HEK293T (cell line): Measurements from ENCODE around the gene EPHA4.

Experiments
- ARNT ChIP-seq: fragments of 450-650 bp; IDR thresholded peaks from 2 replicates; pipeline ENCODE4 v1.6.1; 2017; ENCODE audit warnings: mild to moderate bottlenecking
- CTBP1 ChIP-seq: fragments of 450-650 bp; IDR thresholded peaks from 2 replicates; pipeline ENCODE4 v1.6.1; 2016; ENCODE audit warnings: borderline replicate concordance
- ELF4 ChIP-seq: fragments of 450-650 bp; IDR thresholded peaks from 2 replicates; pipeline ENCODE4 v1.6.1; 2017; ENCODE audit warnings: antibody characterized with exemption
- FOXA1 ChIP-seq: fragments of 450-650 bp; IDR thresholded peaks from 2 replicates; pipeline ENCODE4 v1.6.1; 2016; ENCODE audit warnings: mild to moderate bottlenecking
- FOXK2 ChIP-seq: fragments of 450-650 bp; IDR thresholded peaks from 2 replicates; pipeline ENCODE4 v1.6.1; 2016; ENCODE audit warnings: mild to moderate bottlenecking
- FOXM1 ChIP-seq: fragments of 450-650 bp; IDR thresholded peaks from 2 replicates; pipeline ENCODE4 v1.6.1; 2017; ENCODE audit warnings: mild to moderate bottlenecking, borderline replicate concordance
- HDGF ChIP-seq: fragments of 450-650 bp; IDR thresholded peaks from 2 replicates; pipeline ENCODE4 v1.6.1; 2017; ENCODE audit warnings: antibody characterized with exemption, borderline replicate concordance
- SP1 ChIP-seq: fragments of 450-650 bp; IDR thresholded peaks from 2 replicates; pipeline ENCODE4 v1.6.1; 2017
- SUZ12 ChIP-seq: fragments of 450-650 bp; IDR thresholded peaks from 2 replicates; pipeline ENCODE4 v1.6.1; 2016; ENCODE audit warnings: mild to moderate bottlenecking
- TARDBP ChIP-seq: fragments of 450-650 bp; IDR thresholded peaks from 2 replicates; pipeline ENCODE4 v1.6.1; 2016

GRCh38 chr2:221437056-221437455 lies 135.0 kb downstream of the EPHA4 start:
- no peak for TF ChIP-seq FOXK2
- TF ChIP-seq FOXA1 = no peak
- TF ChIP-seq HDGF = no peak
- TF ChIP-seq SUZ12 = no peak
- no peak for TF ChIP-seq CTBP1
- no peak for TF ChIP-seq FOXM1
- no peak for TF ChIP-seq ELF4
- TF ChIP-seq ARNT = no peak
- no peak for TF ChIP-seq SP1
- TF ChIP-seq TARDBP = no peak
